Measurements from ENCODE around the gene TRIM77.
"Not testable (repeated sequence)": the region's sequence is repeated elsewhere in the genome, so short reads cannot be mapped to it uniquely, and the experiment has no call there.

DNA sequence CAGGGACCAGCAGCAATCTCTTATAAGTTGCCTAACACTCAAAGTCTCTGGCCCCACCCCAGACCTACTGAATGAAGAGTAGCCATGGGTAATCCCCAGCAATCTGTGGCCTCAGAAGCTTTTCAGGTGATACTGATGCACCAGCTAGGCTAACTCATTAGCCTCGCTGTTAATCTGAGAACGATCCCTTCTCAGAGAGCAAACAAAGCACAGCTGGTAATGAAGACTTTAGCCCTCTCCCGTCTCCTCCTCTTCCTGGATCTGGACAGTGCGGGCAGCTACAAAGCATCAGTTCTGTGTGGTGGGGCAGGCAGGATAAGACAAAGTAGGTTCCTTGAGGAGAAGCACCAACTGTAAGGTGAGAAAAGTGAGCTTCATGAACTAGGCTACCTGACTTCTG, 3.0 kb upstream of the TRIM77 start:
- TF ChIP-seq, protein P1, sequence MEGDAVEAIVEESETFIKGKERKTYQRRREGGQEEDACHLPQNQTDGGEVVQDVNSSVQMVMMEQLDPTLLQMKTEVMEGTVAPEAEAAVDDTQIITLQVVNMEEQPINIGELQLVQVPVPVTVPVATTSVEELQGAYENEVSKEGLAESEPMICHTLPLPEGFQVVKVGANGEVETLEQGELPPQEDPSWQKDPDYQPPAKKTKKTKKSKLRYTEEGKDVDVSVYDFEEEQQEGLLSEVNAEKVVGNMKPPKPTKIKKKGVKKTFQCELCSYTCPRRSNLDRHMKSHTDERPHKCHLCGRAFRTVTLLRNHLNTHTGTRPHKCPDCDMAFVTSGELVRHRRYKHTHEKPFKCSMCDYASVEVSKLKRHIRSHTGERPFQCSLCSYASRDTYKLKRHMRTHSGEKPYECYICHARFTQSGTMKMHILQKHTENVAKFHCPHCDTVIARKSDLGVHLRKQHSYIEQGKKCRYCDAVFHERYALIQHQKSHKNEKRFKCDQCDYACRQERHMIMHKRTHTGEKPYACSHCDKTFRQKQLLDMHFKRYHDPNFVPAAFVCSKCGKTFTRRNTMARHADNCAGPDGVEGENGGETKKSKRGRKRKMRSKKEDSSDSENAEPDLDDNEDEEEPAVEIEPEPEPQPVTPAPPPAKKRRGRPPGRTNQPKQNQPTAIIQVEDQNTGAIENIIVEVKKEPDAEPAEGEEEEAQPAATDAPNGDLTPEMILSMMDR (IDR thresholded peaks at IDR 0.05): not testable (repeated sequence)
- TF ChIP-seq, protein P2, sequence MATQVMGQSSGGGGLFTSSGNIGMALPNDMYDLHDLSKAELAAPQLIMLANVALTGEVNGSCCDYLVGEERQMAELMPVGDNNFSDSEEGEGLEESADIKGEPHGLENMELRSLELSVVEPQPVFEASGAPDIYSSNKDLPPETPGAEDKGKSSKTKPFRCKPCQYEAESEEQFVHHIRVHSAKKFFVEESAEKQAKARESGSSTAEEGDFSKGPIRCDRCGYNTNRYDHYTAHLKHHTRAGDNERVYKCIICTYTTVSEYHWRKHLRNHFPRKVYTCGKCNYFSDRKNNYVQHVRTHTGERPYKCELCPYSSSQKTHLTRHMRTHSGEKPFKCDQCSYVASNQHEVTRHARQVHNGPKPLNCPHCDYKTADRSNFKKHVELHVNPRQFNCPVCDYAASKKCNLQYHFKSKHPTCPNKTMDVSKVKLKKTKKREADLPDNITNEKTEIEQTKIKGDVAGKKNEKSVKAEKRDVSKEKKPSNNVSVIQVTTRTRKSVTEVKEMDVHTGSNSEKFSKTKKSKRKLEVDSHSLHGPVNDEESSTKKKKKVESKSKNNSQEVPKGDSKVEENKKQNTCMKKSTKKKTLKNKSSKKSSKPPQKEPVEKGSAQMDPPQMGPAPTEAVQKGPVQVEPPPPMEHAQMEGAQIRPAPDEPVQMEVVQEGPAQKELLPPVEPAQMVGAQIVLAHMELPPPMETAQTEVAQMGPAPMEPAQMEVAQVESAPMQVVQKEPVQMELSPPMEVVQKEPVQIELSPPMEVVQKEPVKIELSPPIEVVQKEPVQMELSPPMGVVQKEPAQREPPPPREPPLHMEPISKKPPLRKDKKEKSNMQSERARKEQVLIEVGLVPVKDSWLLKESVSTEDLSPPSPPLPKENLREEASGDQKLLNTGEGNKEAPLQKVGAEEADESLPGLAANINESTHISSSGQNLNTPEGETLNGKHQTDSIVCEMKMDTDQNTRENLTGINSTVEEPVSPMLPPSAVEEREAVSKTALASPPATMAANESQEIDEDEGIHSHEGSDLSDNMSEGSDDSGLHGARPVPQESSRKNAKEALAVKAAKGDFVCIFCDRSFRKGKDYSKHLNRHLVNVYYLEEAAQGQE (IDR thresholded peaks at IDR 0.05; ENCODE audit: insufficient read depth in 1 of 2, low read depth in 2 of 2, low read length in 1 of 2): not testable (repeated sequence)
- not testable (repeated sequence) for TF ChIP-seq TCF7L2 (IDR thresholded peaks at IDR 0.05; ENCODE audit: low read depth, low read length); SIN3A (IDR thresholded peaks at IDR 0.05; ENCODE audit: borderline replicate concordance, insufficient read depth, low read depth, low read length)
